ENCODE measurements around the gene CD93. TPM values are rescaled to one million over a fixed set of nuclear protein-coding genes. Genes with fewer than 3 reads are reported as not detected.

Gene CD93
- total RNA-seq, 1 experiment from 2014 or later, result not detected

GRCh38 chr20:23094927-23095326 is 8.8 kb upstream of the CD93 start:
- TF ChIP-seq CTCF (IDR thresholded peaks at IDR 0.05; ENCODE audit: insufficient read depth in 1 of 2, low read depth in 1 of 2, low read length in 1 of 2, severe bottlenecking in 1 of 2, unreplicated experiment in 1 of 2), result no peak
- no peak overlapping the region for H3K4me3 Mint-ChIP-seq (ENCODE audit: unreplicated experiment)
- no peaks in the 10 kb centered on the region for H3K4me1 Mint-ChIP-seq (ENCODE audit: low read depth, unreplicated experiment)
- DNase-seq, result no peak
- POLR2A ChIA-PET, result no interaction called here
- no peaks in the 10 kb centered on the region for H3K4me1 ChIP-seq
- CTCF ChIA-PET, result no interaction called here
- H3K27me3 Mint-ChIP-seq (ENCODE audit: insufficient read depth, unreplicated experiment), result no peaks in the 10 kb centered on the region
- intact Hi-C loops (cut with micrococcal nuclease; ENCODE audit: unreplicated experiment), result no loop called here
- H3K4me3 ChIP-seq (ENCODE audit: low read depth, low read length), result no peak overlapping the region
- no TSS peak for BruUV-seq (replicated peaks)
- peaks cover 5% of the 10 kb centered on the region for H3K36me3 Mint-ChIP-seq (ENCODE audit: insufficient read depth, unreplicated experiment)
- H3K36me3 ChIP-seq (ENCODE audit: control insufficient read depth, insufficient read depth, low read length), result no peaks in the 10 kb centered on the region
- no peaks in the 10 kb centered on the region for H3K27me3 ChIP-seq (replicated peaks; ENCODE audit: control insufficient read depth, insufficient read depth, low read length)
- H3K9me3 Mint-ChIP-seq (ENCODE audit: unreplicated experiment), result no peaks in the 10 kb centered on the region
- H3K9me3 ChIP-seq, result no peaks in the 10 kb centered on the region
- H3K27ac Mint-ChIP-seq (ENCODE audit: unreplicated experiment), result no peak overlapping the region

DNA sequence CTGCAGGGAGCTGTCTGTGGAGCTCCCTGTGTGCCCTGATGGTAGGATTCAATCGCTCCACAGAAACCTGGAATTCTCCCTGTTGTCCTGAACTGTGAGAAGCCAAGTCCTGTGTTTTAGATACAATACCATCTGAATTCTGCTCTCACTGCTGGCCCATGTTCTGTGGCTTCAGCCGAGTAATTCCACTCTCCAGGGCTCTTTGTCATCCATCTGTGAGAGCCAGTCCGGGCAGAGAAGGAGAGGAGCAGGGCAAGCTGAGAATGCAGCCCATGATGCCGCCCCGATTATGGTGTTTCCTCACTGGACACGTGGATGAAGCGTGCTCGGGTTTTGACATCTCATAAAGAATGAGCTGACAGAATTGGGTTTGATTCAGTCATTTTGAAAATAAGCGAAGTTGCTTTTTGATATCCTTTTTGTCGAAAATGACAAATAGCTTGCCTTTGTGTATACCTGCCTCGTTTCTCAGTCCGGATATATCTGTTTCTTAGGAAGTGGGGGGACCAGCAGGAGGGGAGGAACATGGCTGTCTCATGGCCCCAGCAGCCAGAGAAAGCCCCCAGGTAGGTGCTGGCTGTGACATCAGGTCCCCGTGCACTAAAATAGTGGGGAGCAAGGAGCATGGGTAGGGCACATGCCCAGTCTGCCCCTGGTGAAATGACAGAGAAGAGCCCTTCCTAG is 8.2 kb upstream of the CD93 start:
- Mint-ChIP-seq H3K27me3 (ENCODE audit: insufficient read depth, unreplicated experiment) (no peaks in the 10 kb centered on the region), H3K36me3 (ENCODE audit: insufficient read depth, unreplicated experiment) (peaks cover 5% of the 10 kb centered on the region), H3K4me3 (ENCODE audit: unreplicated experiment) (no peak overlapping the region), H3K4me1 (ENCODE audit: low read depth, unreplicated experiment) (no peaks in the 10 kb centered on the region), H3K27ac (ENCODE audit: unreplicated experiment) (no peak overlapping the region), H3K9me3 (ENCODE audit: unreplicated experiment) (no peaks in the 10 kb centered on the region)
- ChIA-PET CTCF (no interaction called here), POLR2A (no interaction called here)
- H3K4me3 ChIP-seq (ENCODE audit: low read depth, low read length), result no peak overlapping the region
- DNase-seq, result no peak
- intact Hi-C loops (cut with micrococcal nuclease; ENCODE audit: unreplicated experiment), result no loop called here
- H3K36me3 ChIP-seq (ENCODE audit: control insufficient read depth, insufficient read depth, low read length), result no peaks in the 10 kb centered on the region
- no peak for TF ChIP-seq CTCF (IDR thresholded peaks at IDR 0.05; ENCODE audit: insufficient read depth in 1 of 2, low read depth in 1 of 2, low read length in 1 of 2, severe bottlenecking in 1 of 2, unreplicated experiment in 1 of 2)
- H3K27me3 ChIP-seq (replicated peaks; ENCODE audit: control insufficient read depth, insufficient read depth, low read length), result no peaks in the 10 kb centered on the region
- no TSS peak for BruUV-seq (replicated peaks)
- no peaks in the 10 kb centered on the region for H3K9me3 ChIP-seq
- H3K4me1 ChIP-seq, result no peaks in the 10 kb centered on the region

GRCh38 chr20:23093613-23094012 is 7.5 kb upstream of the CD93 start:
- Histone ChIP-seq H3K36me3 (ENCODE audit: control insufficient read depth, insufficient read depth, low read length) (no peaks in the 10 kb centered on the region), H3K4me3 (ENCODE audit: low read depth, low read length) (no peak overlapping the region), H3K27me3 (replicated peaks; ENCODE audit: control insufficient read depth, insufficient read depth, low read length) (no peaks in the 10 kb centered on the region), H3K9me3 (no peaks in the 10 kb centered on the region), H3K4me1 (no peaks in the 10 kb centered on the region)
- Mint-ChIP-seq H3K27me3 (ENCODE audit: insufficient read depth, unreplicated experiment) (no peaks in the 10 kb centered on the region), H3K4me1 (ENCODE audit: low read depth, unreplicated experiment) (no peaks in the 10 kb centered on the region), H3K27ac (ENCODE audit: unreplicated experiment) (no peak overlapping the region), H3K36me3 (ENCODE audit: insufficient read depth, unreplicated experiment) (peaks cover 5% of the 10 kb centered on the region), H3K9me3 (ENCODE audit: unreplicated experiment) (no peaks in the 10 kb centered on the region), H3K4me3 (ENCODE audit: unreplicated experiment) (no peak overlapping the region)
- DNase-seq, result no peak
- BruUV-seq (replicated peaks), result no TSS peak
- TF ChIP-seq CTCF (IDR thresholded peaks at IDR 0.05; ENCODE audit: insufficient read depth in 1 of 2, low read depth in 1 of 2, low read length in 1 of 2, severe bottlenecking in 1 of 2, unreplicated experiment in 1 of 2), result no peak
- intact Hi-C loops (cut with micrococcal nuclease; ENCODE audit: unreplicated experiment), result no loop called here
- POLR2A ChIA-PET, result no interaction called here
- CTCF ChIA-PET, result no interaction called here

Data from Caco-2 (cell line).